Activated T-cell treated with anti-CD3 and anti-CD28 coated beads, Interleukin-2, amount 50 U/mL, for 24 hours (primary cell): Measurements from ENCODE around the gene SOX15.
A peak's percentile ranks its signal among the peaks of the same experiment; 100 is the strongest.

Source experiments
- DNase-seq: peaks from one replicate; pipeline ENCODE4 v3.0.0-alpha.2; 2020
- H3K27ac Mint-ChIP-seq: 2 replicates; pipeline ENCODE4 v1.8.0; 2020; ENCODE audit warnings: mild to moderate bottlenecking, mixed read lengths
- H3K27me3 Mint-ChIP-seq: 2 replicates; pipeline ENCODE4 v1.8.0; 2020; ENCODE audit warnings: mixed read lengths
- H3K36me3 Mint-ChIP-seq: 2 replicates; pipeline ENCODE4 v1.8.0; 2020; ENCODE audit warnings: low read depth, mixed read lengths
- H3K4me1 Mint-ChIP-seq: 2 replicates; pipeline ENCODE4 v1.8.0; 2020; ENCODE audit warnings: low read depth, mixed read lengths
- H3K4me3 Mint-ChIP-seq: 2 replicates; pipeline ENCODE4 v1.8.0; 2020; ENCODE audit warnings: mild to moderate bottlenecking, moderate library complexity, mixed read lengths
- H3K9me3 Mint-ChIP-seq: 2 replicates; pipeline ENCODE4 v1.8.0; 2020; ENCODE audit warnings: mixed read lengths

The SOX15 gene

DNA sequence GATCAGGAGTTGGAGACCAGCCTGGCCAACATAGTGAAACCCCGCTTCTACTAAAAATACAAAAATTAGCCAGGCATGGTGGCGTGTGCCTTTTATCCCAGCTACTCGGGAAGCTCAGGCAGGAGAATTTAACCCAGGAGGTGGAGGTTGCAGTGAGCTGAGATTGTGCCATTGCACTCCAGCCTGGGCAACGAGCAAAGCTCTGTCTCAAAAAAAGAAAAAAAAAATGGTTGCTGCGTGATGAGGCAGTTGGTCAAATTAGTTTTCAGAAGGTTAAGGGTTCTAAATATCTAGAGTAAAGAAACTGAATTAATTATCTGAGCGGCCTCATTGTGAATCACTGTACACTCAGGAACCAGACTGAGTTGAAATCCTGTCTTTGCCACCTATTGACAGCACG is 13.9 kb downstream of the SOX15 start:
- H3K36me3 Mint-ChIP-seq = peaks cover 95% of the 10 kb centered on the region
- H3K4me3 Mint-ChIP-seq = peak overlapping the region; percentile 90
- no peak for DNase-seq
- no peaks in the 10 kb centered on the region for H3K27me3 Mint-ChIP-seq
- H3K9me3 Mint-ChIP-seq = no peaks in the 10 kb centered on the region
- peaks cover 78% of the 10 kb centered on the region for H3K4me1 Mint-ChIP-seq
- H3K27ac Mint-ChIP-seq = peak overlapping the region; percentile 100

DNA sequence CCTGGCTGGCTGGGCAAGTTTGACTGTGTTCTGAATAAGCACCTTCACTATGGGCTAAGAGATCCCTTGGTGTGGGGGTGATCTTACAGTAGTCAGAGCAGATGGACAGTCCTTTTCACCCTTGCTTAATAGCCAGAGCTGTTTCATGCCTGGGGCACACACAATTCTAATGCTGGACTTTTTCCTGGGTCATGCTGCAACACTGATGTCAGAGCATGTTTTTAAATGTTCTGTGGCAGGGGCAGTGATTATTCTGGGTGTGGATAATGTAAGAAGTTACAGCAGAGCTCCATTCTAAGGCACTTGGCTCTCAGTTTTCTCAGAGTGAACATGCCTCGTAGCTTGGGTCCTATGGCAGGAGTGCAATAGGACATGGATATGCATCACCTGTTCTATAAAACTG is 14.4 kb downstream of the SOX15 start:
- Mint-ChIP-seq H3K9me3 (no peaks in the 10 kb centered on the region), H3K4me1 (peaks cover 78% of the 10 kb centered on the region), H3K27me3 (no peaks in the 10 kb centered on the region), H3K4me3 (peak overlapping the region; percentile 90), H3K27ac (peak overlapping the region; percentile 100), H3K36me3 (peaks cover 95% of the 10 kb centered on the region)
- no peak for DNase-seq

DNA sequence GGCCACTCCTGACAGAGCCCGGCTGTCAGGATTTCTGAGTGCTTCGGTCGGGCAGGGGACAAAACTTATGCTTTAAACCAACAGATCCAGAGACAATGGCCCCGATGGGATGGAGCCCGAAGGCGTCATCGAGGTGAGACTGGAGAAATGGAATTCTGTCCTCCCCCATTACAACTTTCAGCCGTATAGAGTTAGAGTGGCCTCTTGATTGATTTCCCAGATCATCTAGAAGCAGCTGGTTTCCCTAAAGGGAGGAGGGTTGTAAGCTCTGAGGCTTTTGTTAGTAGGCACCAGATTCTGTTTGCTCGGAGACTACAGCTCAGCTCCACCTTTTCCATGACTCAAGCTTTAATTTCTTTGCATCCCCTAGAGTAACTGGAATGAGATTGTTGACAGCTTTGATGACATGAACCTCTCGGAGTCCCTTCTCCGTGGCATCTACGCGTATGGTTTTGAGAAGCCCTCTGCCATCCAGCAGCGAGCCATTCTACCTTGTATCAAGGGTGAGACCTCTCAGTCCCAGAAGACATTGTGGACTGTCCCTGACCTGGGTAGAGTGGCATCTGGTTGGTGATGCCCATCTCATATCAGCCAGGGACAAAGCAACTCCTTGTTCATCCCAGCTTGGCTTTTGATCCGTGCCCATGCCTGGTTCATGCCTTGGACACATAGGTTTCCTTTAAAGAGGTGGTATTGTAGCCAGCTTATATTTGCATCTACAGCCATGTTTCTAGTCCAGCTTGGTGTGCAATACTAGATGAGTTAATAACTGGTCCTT is 15.5 kb downstream of the SOX15 start:
- DNase-seq = no peak
- Mint-ChIP-seq H3K4me1 (peaks cover 77% of the 10 kb centered on the region), H3K4me3 (peak overlapping the region; percentile 90), H3K36me3 (peaks cover 97% of the 10 kb centered on the region), H3K27ac (peak overlapping the region; percentile 100), H3K9me3 (no peaks in the 10 kb centered on the region), H3K27me3 (no peaks in the 10 kb centered on the region)

DNA sequence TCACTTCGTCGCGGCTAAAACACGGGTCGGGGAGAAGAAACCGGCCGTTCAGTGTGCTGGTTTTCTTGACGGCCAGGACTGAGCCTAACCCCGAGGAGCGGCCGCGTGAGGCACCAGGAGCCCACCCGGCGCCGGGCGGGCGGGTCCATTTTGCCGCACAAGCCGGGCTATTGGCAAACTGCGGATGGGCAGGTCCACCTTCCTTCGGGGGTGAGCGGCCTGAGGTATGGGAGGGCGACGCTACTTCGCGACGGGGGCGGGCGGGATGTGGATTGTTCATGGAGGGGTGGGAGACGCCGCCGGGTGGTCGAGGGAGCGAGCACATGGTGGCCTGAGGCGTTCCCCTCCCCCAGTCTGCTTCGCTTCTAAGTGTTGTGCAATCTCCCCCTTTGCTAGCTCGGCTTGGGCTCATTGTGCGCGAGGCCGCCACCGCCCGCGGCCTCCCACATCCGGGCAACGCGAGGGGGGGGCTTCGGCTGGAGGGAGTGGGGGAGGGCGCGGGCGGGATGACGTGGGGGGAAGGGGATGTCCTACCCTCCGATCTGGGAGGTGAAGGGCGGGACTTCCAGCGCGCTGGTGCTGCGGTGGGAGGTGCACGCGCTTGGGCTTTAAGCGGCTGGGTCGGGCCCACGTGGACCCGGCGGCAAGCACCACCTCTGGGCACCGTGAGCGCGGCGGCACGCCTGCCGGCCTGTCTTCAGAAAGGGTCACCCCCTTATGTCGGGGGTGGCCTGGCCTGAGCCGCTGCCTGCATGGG is 16.4 kb downstream of the SOX15 start:
- Mint-ChIP-seq H3K27me3 (no peaks in the 10 kb centered on the region), H3K27ac (peak overlapping the region; percentile 100), H3K4me1 (peaks cover 68% of the 10 kb centered on the region), H3K4me3 (peak overlapping the region; percentile 90), H3K36me3 (peaks cover 97% of the 10 kb centered on the region), H3K9me3 (no peaks in the 10 kb centered on the region)
- peak; percentile 91 for DNase-seq

DNA sequence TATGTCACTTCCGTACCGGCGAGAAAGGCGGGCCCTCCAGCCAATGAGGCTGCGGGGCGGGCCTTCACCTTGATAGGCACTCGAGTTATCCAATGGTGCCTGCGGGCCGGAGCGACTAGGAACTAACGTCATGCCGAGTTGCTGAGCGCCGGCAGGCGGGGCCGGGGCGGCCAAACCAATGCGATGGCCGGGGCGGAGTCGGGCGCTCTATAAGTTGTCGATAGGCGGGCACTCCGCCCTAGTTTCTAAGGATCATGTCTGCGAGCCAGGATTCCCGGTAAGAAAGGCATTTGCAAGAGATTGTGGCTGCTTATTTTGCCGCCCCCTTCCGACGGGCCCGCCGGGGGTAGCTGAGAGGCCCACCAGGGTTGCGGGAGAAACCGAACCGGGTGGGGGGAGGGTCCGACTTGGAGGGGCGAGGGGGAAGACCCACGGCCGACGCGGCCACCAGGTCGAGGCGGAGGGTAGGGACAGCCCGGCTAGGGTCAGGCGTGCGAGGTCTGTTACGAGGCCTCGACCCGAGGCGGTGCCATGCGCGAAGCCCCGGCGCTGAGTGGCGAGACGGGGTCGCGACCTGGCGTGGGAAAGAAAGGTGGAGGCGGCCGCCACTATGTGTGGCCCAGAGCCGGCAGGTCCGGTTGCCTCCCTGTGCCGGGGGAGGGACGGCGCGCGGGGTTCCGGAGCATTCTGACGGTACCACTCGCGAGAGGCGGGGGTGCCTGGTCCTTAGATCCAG is 17.1 kb downstream of the SOX15 start:
- Mint-ChIP-seq H3K4me3 (peak overlapping the region; percentile 90), H3K4me1 (peaks cover 61% of the 10 kb centered on the region), H3K27ac (peak overlapping the region; percentile 100), H3K9me3 (no peaks in the 10 kb centered on the region), H3K36me3 (peaks cover 96% of the 10 kb centered on the region), H3K27me3 (no peaks in the 10 kb centered on the region)
- DNase-seq = peak; percentile 100

DNA sequence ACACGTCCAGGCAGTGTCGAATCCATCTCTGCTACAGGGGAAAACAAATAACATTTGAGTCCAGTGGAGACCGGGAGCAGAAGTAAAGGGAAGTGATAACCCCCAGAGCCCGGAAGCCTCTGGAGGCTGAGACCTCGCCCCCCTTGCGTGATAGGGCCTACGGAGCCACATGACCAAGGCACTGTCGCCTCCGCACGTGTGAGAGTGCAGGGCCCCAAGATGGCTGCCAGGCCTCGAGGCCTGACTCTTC is 17.6 kb downstream of the SOX15 start:
- Mint-ChIP-seq H3K9me3 (no peaks in the 10 kb centered on the region), H3K4me1 (peaks cover 60% of the 10 kb centered on the region), H3K27me3 (no peaks in the 10 kb centered on the region), H3K4me3 (peak overlapping the region; percentile 90), H3K27ac (peak overlapping the region; percentile 100), H3K36me3 (peaks cover 96% of the 10 kb centered on the region)
- no peak for DNase-seq

DNA sequence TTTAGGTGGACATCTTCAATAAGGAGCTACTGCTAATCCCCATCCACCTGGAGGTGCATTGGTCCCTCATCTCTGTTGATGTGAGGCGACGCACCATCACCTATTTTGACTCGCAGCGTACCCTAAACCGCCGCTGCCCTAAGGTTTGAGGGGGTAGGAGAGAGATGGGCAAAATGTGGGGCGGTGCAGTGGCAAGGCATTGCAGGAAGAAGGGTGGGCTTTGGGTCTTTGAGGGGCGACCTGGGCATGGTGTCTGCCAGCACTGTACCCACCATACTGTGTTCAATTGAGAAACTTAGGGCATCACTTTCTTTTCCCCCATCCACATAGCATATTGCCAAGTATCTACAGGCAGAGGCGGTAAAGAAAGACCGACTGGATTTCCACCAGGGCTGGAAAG is 19.5 kb downstream of the SOX15 start:
- no peak overlapping the region for H3K4me3 Mint-ChIP-seq
- H3K27me3 Mint-ChIP-seq = no peaks in the 10 kb centered on the region
- H3K36me3 Mint-ChIP-seq = peaks cover 96% of the 10 kb centered on the region
- no peaks in the 10 kb centered on the region for H3K9me3 Mint-ChIP-seq
- peaks cover 47% of the 10 kb centered on the region for H3K4me1 Mint-ChIP-seq
- H3K27ac Mint-ChIP-seq = peak overlapping the region; percentile 87
- no peak for DNase-seq

DNA sequence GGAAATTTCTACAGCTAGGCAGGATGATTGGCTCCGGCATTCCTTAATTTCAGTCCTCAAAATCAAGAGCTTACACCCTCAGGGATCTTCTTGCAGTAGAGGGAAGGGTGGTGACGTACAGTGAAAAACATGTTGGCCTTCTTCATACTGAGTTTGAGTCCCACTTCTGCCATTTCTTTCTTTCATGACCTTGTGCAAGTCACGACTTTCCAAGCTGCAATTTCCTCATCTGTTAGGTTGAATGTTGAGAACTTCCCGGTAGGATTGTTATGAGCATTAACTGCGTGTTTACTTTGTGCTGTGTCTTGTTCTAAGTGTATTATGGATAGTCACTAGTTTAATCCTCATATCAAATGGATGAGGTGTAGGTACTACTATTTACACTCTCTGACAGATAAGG is 20.3 kb downstream of the SOX15 start:
- DNase-seq = no peak
- no peaks in the 10 kb centered on the region for H3K27me3 Mint-ChIP-seq
- peaks cover 96% of the 10 kb centered on the region for H3K36me3 Mint-ChIP-seq
- no peaks in the 10 kb centered on the region for H3K9me3 Mint-ChIP-seq
- no peak overlapping the region for H3K4me3 Mint-ChIP-seq
- H3K27ac Mint-ChIP-seq = peak overlapping the region; percentile 19
- H3K4me1 Mint-ChIP-seq = peaks cover 46% of the 10 kb centered on the region

DNA sequence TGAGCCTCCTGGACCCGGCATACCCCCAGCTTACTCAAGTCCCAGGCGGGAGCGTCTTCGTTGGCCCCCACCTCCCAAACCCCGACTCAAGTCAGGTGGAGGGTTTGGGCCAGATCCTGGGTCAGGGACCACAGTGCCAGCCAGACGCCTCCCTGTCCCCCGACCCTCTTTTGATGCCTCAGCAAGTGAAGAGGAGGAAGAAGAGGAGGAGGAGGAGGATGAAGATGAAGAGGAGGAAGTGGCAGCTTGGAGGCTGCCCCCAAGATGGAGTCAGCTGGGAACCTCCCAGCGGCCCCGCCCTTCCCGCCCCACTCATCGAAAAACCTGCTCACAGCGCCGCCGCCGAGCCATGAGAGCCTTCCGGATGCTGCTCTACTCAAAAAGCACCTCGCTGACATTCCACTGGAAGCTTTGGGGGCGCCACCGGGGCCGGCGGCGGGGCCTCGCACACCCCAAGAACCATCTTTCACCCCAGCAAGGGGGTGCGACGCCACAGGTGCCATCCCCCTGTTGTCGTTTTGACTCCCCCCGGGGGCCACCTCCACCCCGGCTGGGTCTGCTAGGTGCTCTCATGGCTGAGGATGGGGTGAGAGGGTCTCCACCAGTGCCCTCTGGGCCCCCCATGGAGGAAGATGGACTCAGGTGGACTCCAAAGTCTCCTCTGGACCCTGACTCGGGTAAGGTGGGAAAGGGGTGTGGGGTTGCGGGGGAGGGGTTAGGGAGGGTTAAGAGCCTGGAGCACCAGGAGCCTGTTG is 26.6 kb downstream of the SOX15 start:
- Mint-ChIP-seq H3K4me3 (peak overlapping the region; percentile 96), H3K27ac (peak overlapping the region; percentile 94), H3K9me3 (no peaks in the 10 kb centered on the region), H3K4me1 (peaks cover 59% of the 10 kb centered on the region), H3K27me3 (no peaks in the 10 kb centered on the region), H3K36me3 (peaks cover 66% of the 10 kb centered on the region)
- DNase-seq = no peak

DNA sequence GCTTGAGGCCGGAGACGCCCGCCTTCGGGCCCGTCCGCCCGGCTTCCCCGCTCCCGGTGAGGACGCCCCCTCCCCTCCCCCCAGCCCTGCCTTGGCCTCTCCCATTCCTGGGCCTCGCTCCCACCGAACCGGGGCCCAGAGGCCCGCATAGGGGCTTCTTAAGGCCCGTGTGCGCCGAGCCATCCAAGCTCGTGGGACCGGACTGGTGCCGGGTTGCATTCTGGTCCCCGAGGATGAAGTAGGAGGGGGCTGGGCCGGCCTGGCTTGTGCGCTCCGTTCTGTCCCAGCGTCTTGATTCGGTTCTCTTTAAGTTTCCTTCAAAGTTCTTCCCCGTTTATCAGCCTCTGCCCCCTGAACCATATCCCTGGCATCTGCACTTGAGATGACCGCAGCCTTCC is 27.7 kb downstream of the SOX15 start:
- H3K27ac Mint-ChIP-seq = peak overlapping the region; percentile 94
- peak overlapping the region; percentile 96 for H3K4me3 Mint-ChIP-seq
- H3K9me3 Mint-ChIP-seq = no peaks in the 10 kb centered on the region
- H3K27me3 Mint-ChIP-seq = no peaks in the 10 kb centered on the region
- DNase-seq = no peak
- peaks cover 56% of the 10 kb centered on the region for H3K36me3 Mint-ChIP-seq
- H3K4me1 Mint-ChIP-seq = peaks cover 60% of the 10 kb centered on the region

DNA sequence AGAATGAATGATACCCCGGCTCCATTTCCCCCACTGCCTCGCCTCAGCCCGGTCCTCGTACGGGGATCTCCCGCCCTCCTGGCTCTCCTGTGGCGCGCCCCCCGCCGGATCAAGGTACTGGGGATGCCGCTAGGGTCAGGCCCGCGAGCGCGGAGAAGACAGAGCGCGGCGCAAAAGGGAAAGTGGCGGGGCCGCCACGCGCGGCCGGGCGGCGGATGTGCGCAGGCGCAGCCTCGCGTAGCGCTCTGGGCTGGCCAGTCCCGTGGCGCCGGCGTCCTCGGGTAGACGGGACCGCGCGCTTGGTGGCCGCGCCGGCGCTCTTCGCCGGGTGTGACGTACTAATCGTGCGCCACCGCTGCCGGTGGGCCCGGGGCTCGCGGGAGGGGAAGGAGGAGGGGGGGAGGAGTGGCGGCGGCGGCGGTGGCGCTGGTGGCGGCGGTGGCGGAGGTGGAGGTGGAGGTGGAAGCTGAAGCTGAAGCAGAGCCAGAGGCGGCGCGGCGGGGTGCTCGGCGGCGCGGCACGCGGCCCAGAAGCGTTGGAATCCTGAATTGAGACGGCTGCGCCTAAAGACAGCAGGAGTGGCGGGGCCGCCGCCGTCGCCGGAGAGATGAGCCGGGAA is 28.2 kb downstream of the SOX15 start, which contains the start of gene SENP3:
Gene SENP3 (plus strand): TSS at position 331 of the 619 bp plus-strand sequence. CDS start 1,158 bp downstream, outside the sequence.
- peak; percentile 94 for DNase-seq
- peak within 1 kb of the TSS; percentile 96 for H3K4me3 Mint-ChIP-seq
- no peaks in the 10 kb centered on the region for H3K9me3 Mint-ChIP-seq
- no peaks in the 10 kb centered on the region for H3K27me3 Mint-ChIP-seq
- H3K4me1 Mint-ChIP-seq = peaks cover 58% of the 10 kb centered on the region
- peaks cover 51% of the 10 kb centered on the region for H3K36me3 Mint-ChIP-seq
- peak within 1 kb of the TSS; percentile 94 for H3K27ac Mint-ChIP-seq

DNA sequence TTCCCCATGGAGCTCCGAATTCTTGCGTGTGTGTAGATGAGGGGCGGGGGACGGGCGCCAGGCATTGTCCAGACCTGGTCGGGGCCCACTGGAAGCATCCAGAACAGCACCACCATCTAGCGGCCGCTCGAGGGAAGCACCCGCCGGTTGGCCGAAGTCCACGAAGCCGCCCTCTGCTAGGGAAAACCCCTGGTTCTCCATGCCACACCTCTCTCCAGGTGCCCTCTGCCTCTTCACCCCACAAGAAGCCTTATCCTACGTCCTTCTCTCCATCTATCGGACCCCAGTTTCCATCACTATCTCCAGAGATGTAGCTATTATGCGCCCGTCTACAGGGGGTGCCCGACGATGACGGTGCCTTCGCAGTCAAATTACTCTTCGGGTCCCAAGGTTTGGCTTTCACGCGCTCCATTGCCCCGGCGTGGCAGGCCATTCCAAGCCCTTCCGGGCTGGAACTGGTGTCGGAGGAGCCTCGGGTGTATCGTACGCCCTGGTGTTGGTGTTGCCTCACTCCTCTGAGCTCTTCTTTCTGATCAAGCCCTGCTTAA is 28.8 kb downstream of the SOX15 start:
- Mint-ChIP-seq H3K4me3 (peak overlapping the region; percentile 96), H3K36me3 (peaks cover 45% of the 10 kb centered on the region), H3K9me3 (no peaks in the 10 kb centered on the region), H3K27me3 (no peaks in the 10 kb centered on the region), H3K4me1 (peaks cover 61% of the 10 kb centered on the region), H3K27ac (peak overlapping the region; percentile 93)
- DNase-seq = peak; percentile 90

DNA sequence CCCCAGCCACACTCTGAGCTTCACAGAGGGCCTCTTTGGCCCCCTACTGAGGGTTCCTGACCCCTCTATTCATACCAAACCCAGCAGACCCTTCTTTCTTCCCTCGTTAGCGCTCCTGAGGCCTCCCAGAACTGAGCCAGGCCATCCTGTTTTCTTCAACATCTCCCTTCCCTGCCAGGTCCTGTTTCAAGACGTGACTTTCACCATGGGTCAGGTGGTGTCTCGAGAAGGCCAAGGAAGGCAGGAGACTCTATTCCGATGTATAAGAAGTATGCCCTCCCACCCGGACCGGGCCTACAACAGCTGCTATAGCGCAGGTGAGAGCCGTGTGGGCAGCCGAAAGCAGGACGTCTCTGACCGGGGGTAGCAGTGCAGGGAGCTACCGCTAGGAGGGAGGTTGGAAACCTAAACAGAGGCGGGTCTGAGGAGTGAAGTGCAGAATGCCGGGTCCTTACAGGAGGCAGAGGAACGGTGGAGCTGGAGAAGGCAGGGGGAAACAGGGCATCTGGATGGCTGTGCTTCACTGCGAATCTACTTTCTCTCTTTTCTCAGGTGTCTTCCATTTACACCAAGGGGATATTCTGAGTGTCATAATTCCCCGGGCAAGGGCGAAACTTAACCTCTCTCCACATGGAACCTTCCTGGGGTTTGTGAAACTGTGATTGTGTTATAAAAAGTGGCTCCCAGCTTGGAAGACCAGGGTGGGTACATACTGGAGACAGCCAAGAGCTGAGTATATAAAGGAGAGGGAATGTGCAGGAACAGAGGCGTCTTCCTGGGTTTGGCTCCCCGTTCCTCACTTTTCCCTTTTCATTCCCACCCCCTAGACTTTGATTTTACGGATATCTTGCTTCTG is 29.5 kb downstream of the SOX15 start:
- no peaks in the 10 kb centered on the region for H3K27me3 Mint-ChIP-seq
- no peaks in the 10 kb centered on the region for H3K9me3 Mint-ChIP-seq
- H3K4me1 Mint-ChIP-seq = peaks cover 60% of the 10 kb centered on the region
- peak overlapping the region; percentile 96 for H3K4me3 Mint-ChIP-seq
- peak overlapping the region; percentile 93 for H3K27ac Mint-ChIP-seq
- peaks cover 38% of the 10 kb centered on the region for H3K36me3 Mint-ChIP-seq
- no peak for DNase-seq
